Mesenchymal stem cell (in vitro differentiated cells and primary cell): ENCODE measurements around the gene SLC36A3.

Source experiments
- DNase-seq: peaks from one replicate; pipeline ENCODE4 v3.0.0-alpha.2; 2013
- H2AFZ ChIP-seq: one replicate; pipeline ENCODE4 v1.6.1; 2013; ENCODE audit warnings: low read depth, mild to moderate bottlenecking, control low read depth, inconsistent platforms, low read length, moderate library complexity
- H2AK5ac ChIP-seq: 2 replicates; pipeline ENCODE4 v1.6.1; 2013; ENCODE audit warnings: low read length, moderate library complexity, mild to moderate bottlenecking, inconsistent platforms; ENCODE audit not compliant: severe bottlenecking
- H2BK120ac ChIP-seq: one replicate; pipeline ENCODE4 v1.6.1; 2013; ENCODE audit warnings: low read depth, mild to moderate bottlenecking, inconsistent platforms, low read length, moderate library complexity
- H2BK12ac ChIP-seq, 2 experiments: one replicate each; pipeline ENCODE4 v1.6.1; 2013; ENCODE audit warnings: inconsistent platforms in 2 of 2, low read length in 2 of 2, mild to moderate bottlenecking in 2 of 2, moderate library complexity in 2 of 2, control low read depth in 1 of 2
- H2BK15ac ChIP-seq: one replicate; pipeline ENCODE4 v1.6.1; 2013; ENCODE audit warnings: mild to moderate bottlenecking, low read depth, inconsistent platforms; ENCODE audit not compliant: poor library complexity, severe bottlenecking
- H2BK5ac ChIP-seq: 2 replicates; pipeline ENCODE4 v1.6.1; 2013; ENCODE audit warnings: low read depth, mild to moderate bottlenecking, low read length, control low read depth, inconsistent platforms; ENCODE audit not compliant: poor library complexity, severe bottlenecking
- H3K14ac ChIP-seq, 2 experiments: one replicate each; pipeline ENCODE4 v1.6.1; 2013; ENCODE audit warnings: inconsistent platforms in 2 of 2, low read length in 2 of 2, control low read depth in 1 of 2, mild to moderate bottlenecking in 1 of 2, moderate library complexity in 1 of 2
- H3K18ac ChIP-seq, 2 experiments: one replicate each; pipeline ENCODE4 v1.6.1; 2013; ENCODE audit warnings: inconsistent platforms in 2 of 2, low read length in 2 of 2, control low read depth in 1 of 2, low read depth in 1 of 2, mild to moderate bottlenecking in 1 of 2
- H3K23ac ChIP-seq, 2 experiments: one replicate each; pipeline ENCODE4 v1.6.1; 2013; ENCODE audit warnings: inconsistent platforms in 2 of 2, low read length in 2 of 2, mild to moderate bottlenecking in 2 of 2, moderate library complexity in 2 of 2, control low read depth in 1 of 2
- H3K27ac ChIP-seq: 2 replicates; pipeline ENCODE4 v1.5.1; 2013; ENCODE audit warnings: mild to moderate bottlenecking, moderate library complexity, low read length, control low read depth, inconsistent platforms; ENCODE audit not compliant: poor library complexity, severe bottlenecking
- H3K27me3 ChIP-seq, 2 experiments: 2 replicates each; pipeline versions ENCODE4 v1.6.1 to v1.7.0; 2013; ENCODE audit warnings: low read length in 2 of 2, mild to moderate bottlenecking in 2 of 2, moderate library complexity in 2 of 2, control low read depth in 1 of 2, inconsistent platforms in 1 of 2; ENCODE audit not compliant: control insufficient read depth in 1 of 2, insufficient read depth in 1 of 2
- H3K36me3 ChIP-seq, 2 experiments: 2 replicates each; pipeline versions ENCODE4 v1.6.1 to v1.7.0; 2013; ENCODE audit warnings: low read length in 2 of 2, control low read depth in 1 of 2, inconsistent platforms in 1 of 2, low read depth in 1 of 2, mild to moderate bottlenecking in 1 of 2; ENCODE audit not compliant: insufficient read depth in 2 of 2, control insufficient read depth in 1 of 2
- H3K4ac ChIP-seq, 2 experiments: one replicate each; pipeline ENCODE4 v1.6.1; 2013; ENCODE audit warnings: inconsistent platforms in 2 of 2, low read length in 2 of 2, mild to moderate bottlenecking in 2 of 2, moderate library complexity in 2 of 2, control low read depth in 1 of 2, low read depth in 1 of 2
- H3K4me1 ChIP-seq: 2 replicates; pipeline ENCODE4 v1.6.1; 2013; ENCODE audit warnings: low read depth, low read length, control low read depth; ENCODE audit not compliant: control insufficient read depth, insufficient read depth
- H3K4me2 ChIP-seq: 2 replicates; pipeline ENCODE4 v1.6.1; 2013; ENCODE audit warnings: low read length, mild to moderate bottlenecking, inconsistent platforms; ENCODE audit not compliant: poor library complexity, severe bottlenecking
- H3K4me3 ChIP-seq, 2 experiments: 2 replicates each; pipeline versions ENCODE4 v1.5.1 to v1.7.0; 2013; ENCODE audit warnings: low read length in 2 of 2, mild to moderate bottlenecking in 2 of 2, control low read depth in 1 of 2, low read depth in 1 of 2; ENCODE audit not compliant: insufficient read depth in 1 of 2
- H3K79me1 ChIP-seq: replicated peaks from 2 replicates; pipeline ENCODE4 v1.6.1; 2013; ENCODE audit warnings: mild to moderate bottlenecking, control low read depth, low read length, inconsistent platforms; ENCODE audit not compliant: poor library complexity, severe bottlenecking
- H3K9ac ChIP-seq: 2 replicates; pipeline ENCODE4 v1.7.0; 2013; ENCODE audit warnings: mild to moderate bottlenecking, low read length, moderate library complexity
- H3K9me3 ChIP-seq: 2 replicates; pipeline ENCODE4 v1.7.0; 2013; ENCODE audit warnings: mild to moderate bottlenecking, low read length; ENCODE audit not compliant: control insufficient read depth
- H4K8ac ChIP-seq: one replicate; pipeline ENCODE4 v1.6.1; 2013; ENCODE audit warnings: inconsistent platforms, mild to moderate bottlenecking, low read length, moderate library complexity
- H4K91ac ChIP-seq: one replicate; pipeline ENCODE4 v1.6.1; 2013; ENCODE audit warnings: mild to moderate bottlenecking, low read length, inconsistent platforms
- WGBS: methylation state at CpG from one replicate; pipeline ENCODE4 v1.1.7; 2013; ENCODE audit warnings: mixed read lengths; 5-methylcytosine and 5-hydroxymethylcytosine counted together

The SLC36A3 gene

DNA sequence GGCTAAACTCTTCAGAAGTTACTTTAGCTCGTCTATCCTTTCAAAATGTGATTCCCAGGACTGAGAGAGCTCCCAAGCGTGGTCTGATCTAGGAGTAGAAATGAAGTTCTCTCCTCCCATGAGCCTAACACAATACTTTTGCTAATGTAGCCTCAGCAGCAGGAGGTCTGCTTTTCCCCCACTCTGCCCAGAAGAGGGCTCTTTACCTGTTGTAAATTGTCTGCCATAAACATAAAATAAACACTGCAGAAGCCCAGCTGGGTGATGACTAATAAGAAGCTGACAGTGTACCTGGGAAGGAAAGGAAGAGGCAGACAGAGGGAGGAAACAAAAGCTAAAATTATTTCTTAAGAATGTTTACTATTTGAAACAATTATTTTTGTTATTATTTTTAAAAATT is 15.4 kb downstream of the SLC36A3 start:
- no peak overlapping the region for H3K14ac ChIP-seq
- H3K4me2 ChIP-seq: no peak overlapping the region
- H3K4me3 ChIP-seq: no peak overlapping the region
- H2BK12ac ChIP-seq: no peak overlapping the region
- H3K36me3 ChIP-seq: no peaks in the 10 kb centered on the region
- no peak overlapping the region for H3K23ac ChIP-seq
- H3K9ac ChIP-seq: no peak overlapping the region
- no peak for DNase-seq
- H3K18ac ChIP-seq: no peak overlapping the region
- 48% methylated on average over 2 of the region's 2 CpGs for WGBS
- H4K8ac ChIP-seq: no peak overlapping the region
- no peaks in the 10 kb centered on the region for H3K9me3 ChIP-seq
- no peak overlapping the region for H2AFZ ChIP-seq
- no peak overlapping the region for H2BK5ac ChIP-seq
- H2BK120ac ChIP-seq: no peak overlapping the region
- peaks cover 4 to 10% of the 10 kb centered on the region in 2 experiments for H3K27me3 ChIP-seq
- H2AK5ac ChIP-seq: no peak overlapping the region
- no peak overlapping the region for H3K4ac ChIP-seq
- no peaks in the 10 kb centered on the region for H3K4me1 ChIP-seq
- no peak overlapping the region for H3K27ac ChIP-seq
- no peak overlapping the region for H2BK15ac ChIP-seq
- H4K91ac ChIP-seq: no peak overlapping the region
- no peaks in the 10 kb centered on the region for H3K79me1 ChIP-seq

DNA sequence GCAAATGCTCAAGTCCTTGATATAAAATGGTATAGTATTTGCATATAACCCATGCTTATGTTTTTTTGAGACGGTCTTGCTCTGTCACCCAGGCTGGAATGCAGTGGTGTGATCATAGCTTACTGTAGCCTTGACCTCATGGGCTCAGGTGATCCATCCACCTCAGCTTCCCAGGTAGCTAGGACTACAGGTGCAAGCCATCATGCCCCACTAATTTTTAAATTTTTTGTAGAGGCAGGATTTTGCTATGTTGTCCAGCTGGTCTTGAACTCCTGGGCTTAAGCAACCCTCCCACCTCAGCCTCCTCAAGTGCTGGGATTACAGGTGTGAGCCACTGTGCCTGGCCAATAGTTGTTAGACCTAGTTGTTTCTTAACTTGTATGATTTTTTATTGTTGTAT is 17.3 kb downstream of the SLC36A3 start:
- Histone ChIP-seq H4K91ac (no peak overlapping the region), H3K4ac (no peak overlapping the region), H2AFZ (no peak overlapping the region), H3K4me1 (no peaks in the 10 kb centered on the region), H3K14ac (no peak overlapping the region), H3K27ac (no peak overlapping the region), H3K18ac (no peak overlapping the region), H2BK120ac (no peak overlapping the region), H3K9ac (no peak overlapping the region), H3K23ac (no peak overlapping the region), H2AK5ac (no peak overlapping the region), H3K4me2 (no peak overlapping the region), H2BK5ac (no peak overlapping the region), H2BK12ac (no peak overlapping the region), H3K36me3 (no peaks in the 10 kb centered on the region), H3K4me3 (no peak overlapping the region), H4K8ac (no peak overlapping the region), H3K27me3 (peaks cover 4 to 10% of the 10 kb centered on the region in 2 experiments), H3K9me3 (no peaks in the 10 kb centered on the region), H3K79me1 (no peaks in the 10 kb centered on the region), H2BK15ac (no peak overlapping the region)
- DNase-seq: no peak
- WGBS: 83% methylated on average over 1 of the region's 1 CpG

DNA sequence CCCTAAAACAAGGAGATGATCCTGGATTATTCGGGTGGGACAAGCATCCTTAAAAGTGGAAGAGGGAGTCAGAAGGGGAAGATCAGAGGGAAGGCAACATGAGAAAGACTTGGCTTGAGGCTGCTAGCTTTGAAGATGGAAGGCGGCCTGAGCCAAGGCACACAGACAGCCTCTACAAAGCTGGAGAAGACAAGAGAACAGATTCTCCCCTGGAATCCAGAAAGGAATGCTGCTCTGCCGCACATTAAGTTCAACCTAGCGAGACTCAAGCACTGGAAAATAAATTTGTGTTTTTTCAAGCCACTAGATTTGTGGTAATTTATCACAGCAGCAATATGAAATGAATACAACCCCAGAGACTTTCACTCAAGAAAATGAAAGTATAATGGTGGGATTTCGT is 17.9 kb downstream of the SLC36A3 start:
- no peak overlapping the region for H3K9ac ChIP-seq
- 88% methylated on average over 3 of the region's 5 CpGs for WGBS
- no peaks in the 10 kb centered on the region for H3K36me3 ChIP-seq
- no peaks in the 10 kb centered on the region for H3K79me1 ChIP-seq
- H2BK12ac ChIP-seq: no peak overlapping the region
- no peak overlapping the region for H3K4me2 ChIP-seq
- H3K4me3 ChIP-seq: no peak overlapping the region
- H2BK120ac ChIP-seq: no peak overlapping the region
- H2BK5ac ChIP-seq: no peak overlapping the region
- H3K14ac ChIP-seq: no peak overlapping the region
- no peak overlapping the region for H4K91ac ChIP-seq
- no peak overlapping the region for H3K27ac ChIP-seq
- no peak overlapping the region for H2BK15ac ChIP-seq
- no peak overlapping the region for H2AFZ ChIP-seq
- H3K23ac ChIP-seq: no peak overlapping the region
- DNase-seq: no peak
- H3K18ac ChIP-seq: no peak overlapping the region
- H3K9me3 ChIP-seq: no peaks in the 10 kb centered on the region
- no peaks in the 10 kb centered on the region for H3K4me1 ChIP-seq
- H2AK5ac ChIP-seq: no peak overlapping the region
- H3K27me3 ChIP-seq: peaks cover 4 to 10% of the 10 kb centered on the region in 2 experiments
- no peak overlapping the region for H4K8ac ChIP-seq
- H3K4ac ChIP-seq: no peak overlapping the region

DNA sequence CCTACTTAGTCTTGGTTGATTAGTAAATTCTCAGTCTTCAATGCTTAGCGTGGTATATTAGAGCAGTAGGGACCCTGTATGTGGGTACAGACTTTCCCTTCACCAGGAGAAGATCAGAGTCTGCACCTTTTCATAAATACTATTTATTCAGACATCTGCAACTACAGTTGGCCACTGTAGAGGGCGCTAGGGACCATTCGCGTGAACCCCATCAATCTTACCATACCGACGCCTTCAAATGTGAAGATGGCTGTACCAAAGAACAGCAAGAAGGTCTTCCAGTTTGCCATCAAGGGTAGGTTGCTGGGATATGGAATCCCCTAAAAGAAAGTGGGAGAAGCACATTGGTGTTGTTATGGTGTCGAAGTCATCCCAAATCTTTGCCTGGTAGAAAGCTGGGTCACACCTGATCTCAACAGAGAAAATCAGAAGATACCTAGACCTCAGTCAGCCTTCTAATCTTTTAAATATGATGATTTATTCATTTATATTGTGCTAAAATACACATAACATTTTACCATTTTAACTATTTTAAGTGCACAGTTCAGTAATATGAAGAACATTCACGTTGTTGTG is 19.1 kb downstream of the SLC36A3 start:
- Histone ChIP-seq H3K27ac (no peak overlapping the region), H2AK5ac (no peak overlapping the region), H3K4me1 (no peaks in the 10 kb centered on the region), H3K4me2 (no peak overlapping the region), H2BK12ac (no peak overlapping the region), H3K9me3 (no peaks in the 10 kb centered on the region), H4K8ac (no peak overlapping the region), H3K14ac (no peak overlapping the region), H4K91ac (no peak overlapping the region), H3K9ac (no peak overlapping the region), H3K4me3 (no peak overlapping the region), H2BK15ac (no peak overlapping the region), H3K4ac (no peak overlapping the region), H2BK5ac (no peak overlapping the region), H3K27me3 (peaks cover 4 to 10% of the 10 kb centered on the region in 2 experiments), H3K79me1 (no peaks in the 10 kb centered on the region), H3K36me3 (no peaks in the 10 kb centered on the region), H2AFZ (no peak overlapping the region), H3K23ac (no peak overlapping the region), H3K18ac (no peak overlapping the region), H2BK120ac (no peak overlapping the region)
- 27% methylated on average over 7 of the region's 8 CpGs for WGBS
- DNase-seq: no peak
